K562 (cell line): ENCODE measurements around the gene SHISAL2A. TPM values are rescaled to one million over a fixed set of nuclear protein-coding genes. Genes with fewer than 3 reads are reported as not detected.

Experiments used
- AFF1 ChIP-seq, 2 experiments: fragments of 450-650 bp; IDR thresholded peaks; 2 replicates each; pipeline ENCODE4 v1.6.1; 2018; ENCODE audit warnings: mild to moderate bottlenecking in 2 of 2, low read depth in 1 of 2; ENCODE audit not compliant: partially characterized antibody in 2 of 2
- BHLHE40 ChIP-seq: IDR thresholded peaks from 2 replicates; pipeline ENCODE4 v1.6.1; 2011; ENCODE audit warnings: low read length, improper control_type of control experiment
- BRF1 ChIP-seq: IDR thresholded peaks from 3 replicates; pipeline ENCODE4 v1.6.1; 2011; ENCODE audit warnings: borderline replicate concordance, mild to moderate bottlenecking; ENCODE audit not compliant: insufficient read length; ENCODE audit errors: extremely low read depth
- CREB3 ChIP-seq: fragments of 450-650 bp; conservative IDR thresholded peaks from 2 replicates; pipeline ENCODE4 v1.6.1; 2016; ENCODE audit warnings: missing genetic modification characterization, low read depth, mild to moderate bottlenecking, missing compliant biosample characterization, moderate library complexity
- DMBX1 ChIP-seq: fragments of 250-450 bp; sonication (Bioruptor Pico); IDR thresholded peaks from 2 replicates; pipeline ENCODE4 v1.8.0; 2022; ENCODE audit warnings: inconsistent platforms, mild to moderate bottlenecking, moderate library complexity, borderline replicate concordance
- ETV6 ChIP-seq, 3 experiments: fragments of 150-350 bp in 1 of 3; sonication (generic) in 1 of 3; formaldehyde crosslinking in 1 of 3; IDR thresholded peaks; 2 replicates each; pipeline versions ENCODE4 v1.6.1 to v1.8.0; 2014 to 2022; ENCODE audit warnings: borderline replicate concordance in 2 of 3, low read depth in 2 of 3, antibody characterized with exemption in 1 of 3, low read length in 1 of 3, mild to moderate bottlenecking in 1 of 3, missing genetic modification reagents in 1 of 3
- GTF2A2 ChIP-seq: IDR thresholded peaks from 2 replicates; pipeline ENCODE4 v1.6.1; 2016; ENCODE audit warnings: mild to moderate bottlenecking, missing genetic modification characterization, missing compliant biosample characterization
- HSF4 ChIP-seq: fragments of 250-450 bp; sonication (Bioruptor Pico); IDR thresholded peaks from 2 replicates; pipeline ENCODE4 v2.1.2; 2022; ENCODE audit warnings: mild to moderate bottlenecking, moderate library complexity, borderline replicate concordance
- NCOA2 ChIP-seq, 2 experiments: fragments of 450-650 bp; IDR thresholded peaks; 2 replicates each; pipeline ENCODE4 v1.6.1; 2018; ENCODE audit warnings: mild to moderate bottlenecking in 2 of 2, moderate library complexity in 1 of 2; ENCODE audit not compliant: partially characterized antibody in 2 of 2
- PTTG1 ChIP-seq: fragments of 450-650 bp; IDR thresholded peaks from 2 replicates; pipeline ENCODE4 v1.6.1; 2016; ENCODE audit warnings: low read depth, mild to moderate bottlenecking, missing genetic modification characterization, missing compliant biosample characterization
- RAD51 ChIP-seq: fragments of 450-650 bp; IDR thresholded peaks from 2 replicates; pipeline ENCODE4 v1.7.1; 2016; ENCODE audit warnings: low read depth, mild to moderate bottlenecking, borderline replicate concordance
- RUNX1 ChIP-seq: sonication (generic); IDR thresholded peaks from 2 replicates; pipeline ENCODE4 v1.6.1; 2016; ENCODE audit warnings: antibody characterized with exemption, low read depth
- SIN3B ChIP-seq: fragments of 450-650 bp; IDR thresholded peaks from 2 replicates; pipeline ENCODE4 v1.6.1; 2017; ENCODE audit warnings: low read depth, mild to moderate bottlenecking, moderate library complexity
- SRSF7 ChIP-seq: fragments of 200-400 bp; formaldehyde crosslinking; optimal IDR thresholded peaks from 2 replicates; pipeline ENCODE3; 2017; ENCODE audit warnings: mild to moderate bottlenecking, low read depth, low read length
- THAP12 ChIP-seq: fragments of 250-450 bp; sonication (Bioruptor Pico); IDR thresholded peaks from 2 replicates; pipeline ENCODE4 v1.9.0; 2021; ENCODE audit warnings: mild to moderate bottlenecking, inconsistent platforms
- U2AF1 ChIP-seq: fragments of 200-400 bp; formaldehyde crosslinking; optimal IDR thresholded peaks from 2 replicates; pipeline ENCODE3; 2017; ENCODE audit warnings: mild to moderate bottlenecking, low read depth, low read length, moderate library complexity
- YBX1 ChIP-seq: fragments of 450-650 bp; IDR thresholded peaks from 2 replicates; pipeline ENCODE4 v1.7.1; 2016; ENCODE audit warnings: mild to moderate bottlenecking
- ZFP30 ChIP-seq: fragments of 250-450 bp; sonication (Bioruptor Pico); IDR thresholded peaks from 2 replicates; pipeline ENCODE4 v1.8.0; 2022; ENCODE audit warnings: moderate library complexity, mild to moderate bottlenecking, inconsistent platforms, borderline replicate concordance
- ZNF124 ChIP-seq: sonication (generic); formaldehyde crosslinking; IDR thresholded peaks from 2 replicates; pipeline ENCODE4 v1.8.1; 2022; ENCODE audit warnings: missing genetic modification reagents
- ZNF197 ChIP-seq: fragments of 200-800 bp; sonication (Bioruptor generic); IDR thresholded peaks from 2 replicates; pipeline ENCODE4 v1.6.1; 2016; ENCODE audit warnings: low read depth, missing genetic modification characterization, missing compliant biosample characterization
- polyA plus RNA-seq, 8 experiments: library from polyadenylated mRNA; depleted of rRNA in 4 of 8; stranded (reverse) in 5 of 8; unstranded in 3 of 8; fragments of >200 nt; fragmentation: Nextera tagmentation in 2 of 8; fragmentation: Illumina TruSeq in 1 of 8; extraction: Ambion mirVana in 2 of 8; extraction: Trizol in 1 of 8; gene quantifications; 2 replicates each; pipeline versions ENCODE4 v1.2.1 to v1.2.3, GENCODE V29; 2011 to 2014; ENCODE audit warnings: inconsistent platforms in 1 of 8, missing spikeins in 1 of 8
- total RNA-seq, 7 experiments: library from RNA; depleted of rRNA in 6 of 7; stranded (reverse); fragments of >200 nt in 6 of 7; fragmentation: Illumina TruSeq in 2 of 7; extraction: Trizol in 2 of 7; gene quantifications; 2 replicates each; pipeline versions ENCODE4 v1.2.1 to v1.2.3, GENCODE V29; 2011 to 2021; ENCODE audit warnings: low replicate concordance in 1 of 7

SHISAL2A gene
- total and polyA plus RNA-seq, 9 of the 15 experiments (the other 6 are each of a cell fraction or from before 2014, with no cell fraction given), result 0.11 TPM; not detected in 8

GRCh38 chr1:52635321-52636089 lies 2.5 kb downstream of the SHISAL2A start (continued):
- TF ChIP-seq THAP12 (CRISPR knock-in tag) (no peak), BHLHE40 (no peak), ZFP30 (no peak), YBX1 (no peak), RAD51 (peak; percentile 51; the same call in 1 of the 2 replicates), GTF2A2 (tag) (peak; percentile 76), HSF4 (CRISPR knock-in tag) (no peak), RUNX1 (no peak), ZNF197 (CRISPR knock-in tag) (peak; percentile 70; the same call in 1 of the 2 replicates), PTTG1 (tag) (peak; percentile 88), NCOA2 (IDR thresholded peaks at IDR 0.05; ENCODE audit: partially characterized antibody in 2 of 2) (no peak), SIN3B (no peak), CREB3 (tag) (peak; percentile 75; the same call in 1 of the 2 replicates), SRSF7 (no peak), DMBX1 (peak; percentile 91), U2AF1 (no peak), ZNF124 (no peak), BRF1 (no peak), ETV6 (IDR thresholded peaks at IDR 0.05; ENCODE audit: borderline replicate concordance in 1 of 2, low read depth in 2 of 2, low read length in 1 of 2) (no peak), ETV6 (CRISPR knock-in tag; IDR thresholded peaks at IDR 0.05; ENCODE audit: borderline replicate concordance) (no peak), AFF1 (IDR thresholded peaks at IDR 0.05; ENCODE audit: low read depth in 1 of 2, partially characterized antibody in 2 of 2) (no peak)
